ENCODE data around the gene ATP6V0A1. TPM values are rescaled to one million over a fixed set of nuclear protein-coding genes. Genes with fewer than 3 reads are reported as not detected.

ATP6V0A1 gene
- total and polyA plus RNA-seq, 2 experiments from 2014 or later = 23.9 to 42.3 TPM

- ATAC-seq (no peak), DNase-seq (ENCODE audit: low spot score) (no peak)
- Histone ChIP-seq H3K9me2 (ENCODE audit: insufficient read depth) (no peaks in the 10 kb centered on the region), H3K36me3 (ENCODE audit: insufficient read depth) (peaks cover 29% of the 10 kb centered on the region), H3K27ac (ENCODE audit: low read depth) (peak overlapping the region; percentile 15; the same call in 1 of the 2 replicates), H4K20me1 (replicated peaks; ENCODE audit: insufficient read depth) (peaks cover 5% of the 10 kb centered on the region; the same call in 1 of the 2 replicates), H3K79me2 (replicated peaks; ENCODE audit: insufficient read depth) (no peaks in the 10 kb centered on the region), H3K4me2 (no peak overlapping the region), H3K4me1 (ENCODE audit: insufficient read depth) (no peaks in the 10 kb centered on the region), H3K4me3 (no peak overlapping the region), H3K27me3 (ENCODE audit: insufficient read depth) (no peaks in the 10 kb centered on the region), H3F3A (replicated peaks; ENCODE audit: low read depth) (0 out of 2 replicates have a peak, but pooled peaks cover 6% of the 10 kb centered on the region), H2AFZ (no peak overlapping the region)
- Mint-ChIP-seq H3K4me1 (no peaks in the 10 kb centered on the region), H3K27ac (no peak overlapping the region), H3K9me3 (no peaks in the 10 kb centered on the region), H3K27me3 (ENCODE audit: insufficient read depth, low read depth, poor library complexity) (peaks cover 2% of the 10 kb centered on the region), H3K4me3 (no peak overlapping the region), H3K36me3 (ENCODE audit: low read depth) (peaks cover 69% of the 10 kb centered on the region)
- TF ChIP-seq ETS1 (IDR thresholded peaks at IDR 0.05) (no peak), ZNF114 (CRISPR knock-in tag; IDR thresholded peaks at IDR 0.05) (no peak), REST (IDR thresholded peaks at IDR 0.05; ENCODE audit: unreplicated experiment) (no peak), EZH2 (IDR thresholded peaks at IDR 0.05; ENCODE audit: low read depth, unreplicated experiment) (no peak), ZNF331 (CRISPR knock-in tag; IDR thresholded peaks at IDR 0.05; ENCODE audit: low read depth) (no peak), EZH2phosphoT487 (IDR thresholded peaks at IDR 0.05; ENCODE audit: unreplicated experiment) (no peak), CREB1 (CRISPR knock-in tag; IDR thresholded peaks at IDR 0.05; ENCODE audit: low read depth) (no peak), POLR2AphosphoS5 (IDR thresholded peaks at IDR 0.05; ENCODE audit: low read depth) (no peak), CTCF (conservative IDR thresholded peaks at IDR 0.05; ENCODE audit: low read depth in 2 of 2) (no peak), JUNB (IDR thresholded peaks at IDR 0.05; ENCODE audit: unreplicated experiment) (no peak), ZNF462 (CRISPR knock-in tag; IDR thresholded peaks at IDR 0.05) (no peak), STAT1 (IDR thresholded peaks at IDR 0.05; ENCODE audit: unreplicated experiment) (no peak), NANOG (IDR thresholded peaks at IDR 0.05; ENCODE audit: borderline replicate concordance) (no peak)
Measured at GRCh38 chr17:42472709-42473521, 14.2 kb downstream of the ATP6V0A1 start.

Data from GM23338 (cell line).